ENCODE data around the gene DLG5.

Gene DLG5

GRCh38 chr10:77926566-77927401 lies at the start of gene DLG5:
Gene DLG5 (minus strand): TSS chr10:77926755. CDS start chr10:77926520, 235 bp downstream.
- DNase-seq, result no peak

- DNase-seq, result no peak
Observed at GRCh38 chr10:77975086-77975666, 48.6 kb upstream of the DLG5 start.

GRCh38 chr10:77974396-77975074 lies 48.0 kb upstream of the DLG5 start:
- no peak for DNase-seq

GRCh38 chr10:77973276-77973675 lies 46.7 kb upstream of the DLG5 start:
- no peak for DNase-seq

- DNase-seq, result no peak
Observed at GRCh38 chr10:77972148-77972547, 45.6 kb upstream of the DLG5 start.

- no peak for DNase-seq
Observed at GRCh38 chr10:77971804-77972144, 45.2 kb upstream of the DLG5 start.

- no peak for DNase-seq
Observed at GRCh38 chr10:77970869-77971803, 44.6 kb upstream of the DLG5 start.

- no peak for DNase-seq
Observed at GRCh38 chr10:77969114-77969513, 42.6 kb upstream of the DLG5 start.

GRCh38 chr10:77967611-77968022 lies 41.1 kb upstream of the DLG5 start:
- DNase-seq, result no peak

GRCh38 chr10:77965294-77965693 lies 38.7 kb upstream of the DLG5 start:
- no peak for DNase-seq

GRCh38 chr10:77964811-77965210 lies 38.3 kb upstream of the DLG5 start:
- no peak for DNase-seq

- DNase-seq, result no peak
Observed at GRCh38 chr10:77963901-77964300, 37.3 kb upstream of the DLG5 start.

- DNase-seq, result no peak
Observed at GRCh38 chr10:77962350-77963146, 36.0 kb upstream of the DLG5 start.

- DNase-seq, result no peak
Observed at GRCh38 chr10:77961668-77962067, 35.1 kb upstream of the DLG5 start.

GRCh38 chr10:77960829-77961329 lies 34.3 kb upstream of the DLG5 start:
- no peak for DNase-seq

- DNase-seq, result no peak
Observed at GRCh38 chr10:77959887-77960455, 33.4 kb upstream of the DLG5 start.

GRCh38 chr10:77959384-77959783 lies 32.8 kb upstream of the DLG5 start:
- DNase-seq, result no peak

- DNase-seq, result no peak
Observed at GRCh38 chr10:77955136-77955535, 28.6 kb upstream of the DLG5 start.

- DNase-seq, result no peak
Observed at GRCh38 chr10:77949167-77949566, 22.6 kb upstream of the DLG5 start.

GRCh38 chr10:77946084-77946483 lies 19.5 kb upstream of the DLG5 start:
- no peak for DNase-seq

- no peak for DNase-seq
Observed at GRCh38 chr10:77944519-77944918, 18.0 kb upstream of the DLG5 start.

Data from activated effector memory CD4-positive, alpha-beta T cell treated with Interleukin-2 at 50 U/mL for 16 hours (primary cell).